Measurements from ENCODE around the gene WFS1.

WFS1 gene

DNA sequence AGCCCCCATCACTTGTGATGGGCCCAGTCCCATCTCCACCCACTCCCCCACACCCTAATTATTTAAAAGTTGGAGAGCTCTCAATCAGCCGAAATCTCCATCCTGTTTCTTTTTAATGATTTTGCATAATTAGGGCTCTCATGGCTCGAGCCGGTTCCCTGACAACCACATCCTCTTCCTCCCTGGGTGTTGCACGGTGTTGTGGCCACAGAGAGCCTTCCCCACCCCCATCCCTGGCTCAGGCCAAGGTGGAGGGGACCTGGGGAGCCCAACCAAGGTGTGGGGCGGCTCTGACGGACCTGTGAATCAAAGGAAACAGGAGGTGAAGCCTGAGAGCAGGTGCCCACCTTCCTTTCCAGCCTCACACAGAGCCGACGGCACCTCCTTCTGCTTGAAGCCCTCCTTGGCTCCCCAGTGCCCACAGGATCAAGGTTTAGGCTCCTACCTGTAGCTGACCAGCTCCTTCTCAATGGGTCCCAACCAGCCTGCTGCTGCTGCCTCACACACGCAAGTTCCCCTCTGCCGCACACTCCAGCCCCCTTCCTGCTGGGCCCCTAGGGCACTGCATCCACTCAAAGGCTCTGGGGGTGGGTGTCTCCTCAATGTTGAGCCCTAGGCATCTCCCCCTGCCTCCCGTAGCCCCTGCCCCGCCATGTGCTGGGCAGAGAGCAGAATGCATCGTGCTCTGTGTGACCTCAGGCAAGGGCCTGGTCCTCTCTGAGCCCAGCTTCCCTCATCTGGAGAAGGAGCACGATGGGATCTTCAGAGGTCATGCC lies 68.7 kb downstream of the WFS1 start:
- Histone ChIP-seq H3K9ac (ENCODE audit: low read depth, low read length) (no peak overlapping the region), H3K36me3 (ENCODE audit: insufficient read depth, low read length) (no peaks in the 10 kb centered on the region), H3K4me3 (ENCODE audit: low read length) (no peak overlapping the region), H3K4me1 (ENCODE audit: insufficient read depth, low read length) (peaks cover 9% of the 10 kb centered on the region), H3K27me3 (ENCODE audit: insufficient read depth, low read length) (no peaks in the 10 kb centered on the region), H3K9me3 (ENCODE audit: insufficient read depth, low read depth, low read length) (peaks cover 6% of the 10 kb centered on the region; the same call in 1 of the 2 replicates), H3K27ac (ENCODE audit: low read depth, low read length) (no peak overlapping the region)
- WGBS, result 70% methylated on average over 14 of the region's 14 CpGs

DNA sequence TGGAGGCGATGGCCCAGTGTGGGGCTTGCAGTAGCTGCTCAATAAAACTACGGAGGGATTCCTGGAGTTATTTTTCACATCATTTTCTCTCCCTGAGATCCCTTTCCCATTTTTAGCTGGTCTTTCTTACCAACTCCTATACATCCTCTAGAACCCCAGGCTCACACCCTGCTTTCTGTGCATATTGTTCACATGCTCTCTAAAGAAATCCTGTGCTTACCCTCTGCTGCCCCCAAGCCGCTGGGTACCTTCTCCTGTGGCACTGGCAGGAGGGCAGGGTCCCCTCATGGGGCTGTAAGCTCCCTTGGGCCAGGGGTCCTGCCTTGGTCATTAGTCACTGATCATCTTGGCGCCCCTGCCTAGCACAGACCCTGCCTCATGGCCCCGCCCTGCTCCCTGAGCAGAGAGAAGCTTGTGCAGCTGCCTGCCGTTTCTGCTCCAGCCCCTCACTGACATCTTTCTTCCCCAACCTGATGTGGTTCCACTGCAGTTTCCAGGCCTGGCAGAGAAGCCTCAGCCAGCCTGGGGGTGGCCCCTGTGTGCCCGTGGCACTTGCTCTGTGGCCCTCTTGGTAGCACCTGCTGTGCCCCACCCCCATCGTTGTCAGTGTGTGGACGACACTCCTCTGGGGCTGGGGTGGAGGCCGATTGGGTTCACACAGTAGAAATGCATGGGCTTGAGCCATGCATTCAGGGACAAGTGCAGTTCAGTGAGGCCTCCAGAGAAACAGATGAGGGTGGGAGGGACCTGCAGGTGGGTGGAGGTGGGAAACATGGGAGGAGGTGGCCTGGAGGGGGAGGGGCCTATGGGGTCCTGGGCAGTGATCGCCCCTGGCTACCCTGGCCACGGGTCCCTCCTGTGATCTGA lies 69.5 kb downstream of the WFS1 start:
- peaks cover 9% of the 10 kb centered on the region for H3K4me1 ChIP-seq (ENCODE audit: insufficient read depth, low read length)
- no peak overlapping the region for H3K9ac ChIP-seq (ENCODE audit: low read depth, low read length)

DNA sequence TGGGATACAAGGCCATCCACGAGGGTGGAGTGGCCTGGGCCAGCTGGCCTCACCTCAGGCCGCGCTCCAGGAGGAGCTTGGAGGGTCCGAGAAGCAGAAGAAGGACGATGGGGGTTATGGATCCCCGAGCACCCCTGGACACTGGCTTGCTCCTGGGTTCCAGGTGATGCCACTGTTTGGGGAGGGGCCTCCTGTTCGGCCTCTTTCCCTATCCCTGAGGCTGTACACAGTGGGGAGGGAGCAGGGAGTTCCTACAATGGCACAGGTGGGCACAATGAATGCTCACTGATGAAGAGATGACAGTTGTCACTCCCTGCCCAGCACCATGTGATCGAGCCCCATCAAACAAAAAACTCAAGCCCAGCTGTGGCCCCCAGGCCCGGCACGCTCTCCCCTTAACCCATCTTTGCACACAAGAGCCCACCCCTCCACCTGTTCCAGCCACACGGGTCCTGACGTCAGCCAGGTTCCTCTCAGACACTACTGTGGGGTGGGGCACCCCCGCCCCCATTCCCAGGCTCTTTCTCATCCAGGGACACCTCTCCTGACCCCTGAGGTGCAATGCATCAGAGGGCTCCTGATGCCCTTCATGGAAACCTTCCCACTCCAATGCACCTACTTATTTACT lies 70.3 kb downstream of the WFS1 start:
- H3K27me3 ChIP-seq (ENCODE audit: insufficient read depth, low read length), result no peaks in the 10 kb centered on the region
- H3K27ac ChIP-seq (ENCODE audit: low read depth, low read length), result no peak overlapping the region
- 88% methylated on average over 13 of the region's 13 CpGs for WGBS
- H3K9me3 ChIP-seq (ENCODE audit: insufficient read depth, low read depth, low read length), result no peaks in the 10 kb centered on the region
- H3K36me3 ChIP-seq (ENCODE audit: insufficient read depth, low read length), result no peaks in the 10 kb centered on the region
- H3K4me1 ChIP-seq (ENCODE audit: insufficient read depth, low read length), result peaks cover 9% of the 10 kb centered on the region
- H3K4me3 ChIP-seq (ENCODE audit: low read length), result no peak overlapping the region
- H3K9ac ChIP-seq (ENCODE audit: low read depth, low read length), result no peak overlapping the region

More for the DNA sequence above, 69.5 kb downstream of the WFS1 start:
- WGBS, result 79% methylated on average over 12 of the region's 12 CpGs
- no peak overlapping the region for H3K27ac ChIP-seq (ENCODE audit: low read depth, low read length)
- peaks cover 2% of the 10 kb centered on the region; the same call in 1 of the 2 replicates for H3K9me3 ChIP-seq (ENCODE audit: insufficient read depth, low read depth, low read length)
- H3K36me3 ChIP-seq (ENCODE audit: insufficient read depth, low read length), result no peaks in the 10 kb centered on the region
- H3K27me3 ChIP-seq (ENCODE audit: insufficient read depth, low read length), result no peaks in the 10 kb centered on the region
- H3K4me3 ChIP-seq (ENCODE audit: low read length), result no peak overlapping the region

- Histone ChIP-seq H3K4me3 (ENCODE audit: low read length) (no peak overlapping the region), H3K4me1 (ENCODE audit: insufficient read depth, low read length) (peaks cover 9% of the 10 kb centered on the region), H3K27me3 (ENCODE audit: insufficient read depth, low read length) (no peaks in the 10 kb centered on the region), H3K27ac (ENCODE audit: low read depth, low read length) (no peak overlapping the region), H3K9ac (ENCODE audit: low read depth, low read length) (no peak overlapping the region), H3K36me3 (ENCODE audit: insufficient read depth, low read length) (no peaks in the 10 kb centered on the region), H3K9me3 (ENCODE audit: insufficient read depth, low read depth, low read length) (no peaks in the 10 kb centered on the region)
- WGBS, result 72% methylated on average over 9 of the region's 9 CpGs
These were observed 70.9 kb downstream of the WFS1 start for GRCh38 chr4:6340446-6341015.

- Histone ChIP-seq H3K27me3 (ENCODE audit: insufficient read depth, low read length) (no peaks in the 10 kb centered on the region), H3K4me3 (ENCODE audit: low read length) (no peak overlapping the region), H3K9ac (ENCODE audit: low read depth, low read length) (no peak overlapping the region), H3K9me3 (ENCODE audit: insufficient read depth, low read depth, low read length) (no peaks in the 10 kb centered on the region), H3K4me1 (ENCODE audit: insufficient read depth, low read length) (peaks cover 9% of the 10 kb centered on the region), H3K27ac (ENCODE audit: low read depth, low read length) (no peak overlapping the region), H3K36me3 (ENCODE audit: insufficient read depth, low read length) (no peaks in the 10 kb centered on the region)
- 93% methylated on average over 5 of the region's 6 CpGs for WGBS
These were observed 72.0 kb downstream of the WFS1 start for GRCh38 chr4:6341696-6342095.

GRCh38 chr4:6342530-6343293 lies 73.1 kb downstream of the WFS1 start:
- H3K27me3 ChIP-seq (ENCODE audit: insufficient read depth, low read length), result no peaks in the 10 kb centered on the region
- WGBS, result 95% methylated on average over 23 of the region's 23 CpGs
- H3K4me1 ChIP-seq (ENCODE audit: insufficient read depth, low read length), result peaks cover 4% of the 10 kb centered on the region
- no peaks in the 10 kb centered on the region for H3K9me3 ChIP-seq (ENCODE audit: insufficient read depth, low read depth, low read length)
- no peak overlapping the region for H3K27ac ChIP-seq (ENCODE audit: low read depth, low read length)
- H3K36me3 ChIP-seq (ENCODE audit: insufficient read depth, low read length), result no peaks in the 10 kb centered on the region
- no peak overlapping the region for H3K4me3 ChIP-seq (ENCODE audit: low read length)
- no peak overlapping the region for H3K9ac ChIP-seq (ENCODE audit: low read depth, low read length)

DNA sequence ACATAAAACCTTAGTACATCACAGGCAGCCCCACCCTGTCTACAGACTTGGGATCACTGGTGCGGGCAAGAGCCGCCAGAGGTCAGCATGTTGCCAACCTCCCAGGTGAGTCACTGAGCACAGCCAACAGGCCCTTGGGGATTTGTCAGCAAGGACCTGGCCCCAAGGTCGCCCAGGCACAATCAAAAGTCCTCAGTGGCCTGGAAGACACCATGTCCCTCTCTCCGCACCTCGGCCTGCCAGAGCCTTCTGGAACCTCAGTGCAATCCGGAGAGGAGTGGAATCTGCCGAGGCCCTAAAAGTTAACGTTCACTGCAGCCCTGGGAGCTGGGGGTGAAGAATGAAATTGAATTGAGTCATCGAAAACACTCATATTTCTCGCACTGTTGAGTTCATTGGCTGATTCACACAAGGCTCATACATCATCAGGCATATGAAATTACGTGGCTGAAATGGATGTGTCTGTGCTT lies 74.3 kb downstream of the WFS1 start:
- Histone ChIP-seq H3K27ac (ENCODE audit: low read depth, low read length) (no peak overlapping the region), H3K27me3 (ENCODE audit: insufficient read depth, low read length) (no peaks in the 10 kb centered on the region), H3K4me3 (ENCODE audit: low read length) (no peak overlapping the region)

DNA sequence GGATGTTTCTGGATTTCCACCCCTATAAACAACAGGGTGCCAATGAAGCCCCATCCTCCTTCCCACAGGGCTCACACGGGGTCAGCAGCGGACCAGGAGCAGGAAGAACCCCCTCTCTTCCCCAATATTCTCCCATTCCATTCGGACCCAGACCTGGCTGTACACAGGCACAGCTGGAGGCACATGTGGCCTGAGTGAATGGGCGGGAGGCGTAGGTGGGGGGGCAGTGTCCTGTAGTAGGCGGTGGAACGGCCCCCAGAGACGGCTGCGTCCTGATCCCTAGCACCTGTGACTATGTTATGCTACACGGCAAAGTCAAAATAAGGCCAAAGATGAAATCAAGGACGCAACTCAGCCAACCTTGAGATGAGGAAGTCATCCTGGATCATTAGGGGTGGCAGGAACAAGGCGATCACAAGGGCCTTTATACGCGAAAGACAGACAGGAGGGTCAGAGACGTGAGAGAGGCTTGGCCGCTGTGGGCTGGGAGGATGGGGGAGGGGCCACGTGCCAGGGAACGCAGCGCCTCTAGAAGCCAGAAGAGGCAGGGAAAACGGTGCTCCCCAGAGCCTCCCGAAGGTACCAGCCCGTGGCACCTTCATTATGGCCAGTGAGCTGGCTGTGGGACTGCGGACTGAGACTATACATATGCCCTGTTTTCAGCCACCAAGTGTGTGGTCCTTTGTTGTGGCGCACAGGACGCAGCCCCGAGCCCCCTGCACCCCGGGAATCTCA lies 75.6 kb downstream of the WFS1 start:
- Histone ChIP-seq H3K27ac (ENCODE audit: low read depth, low read length) (no peak overlapping the region), H3K4me1 (ENCODE audit: insufficient read depth, low read length) (no peaks in the 10 kb centered on the region), H3K27me3 (ENCODE audit: insufficient read depth, low read length) (no peaks in the 10 kb centered on the region), H3K9me3 (ENCODE audit: insufficient read depth, low read depth, low read length) (no peaks in the 10 kb centered on the region), H3K36me3 (ENCODE audit: insufficient read depth, low read length) (no peaks in the 10 kb centered on the region), H3K4me3 (ENCODE audit: low read length) (no peak overlapping the region), H3K9ac (ENCODE audit: low read depth, low read length) (no peak overlapping the region)
- WGBS, result 81% methylated on average over 27 of the region's 27 CpGs

More for the DNA sequence above, 74.3 kb downstream of the WFS1 start:
- H3K36me3 ChIP-seq (ENCODE audit: insufficient read depth, low read length), result no peaks in the 10 kb centered on the region
- 86% methylated on average over 11 of the region's 11 CpGs for WGBS
- no peaks in the 10 kb centered on the region for H3K4me1 ChIP-seq (ENCODE audit: insufficient read depth, low read length)
- no peaks in the 10 kb centered on the region for H3K9me3 ChIP-seq (ENCODE audit: insufficient read depth, low read depth, low read length)
- no peak overlapping the region for H3K9ac ChIP-seq (ENCODE audit: low read depth, low read length)

DNA sequence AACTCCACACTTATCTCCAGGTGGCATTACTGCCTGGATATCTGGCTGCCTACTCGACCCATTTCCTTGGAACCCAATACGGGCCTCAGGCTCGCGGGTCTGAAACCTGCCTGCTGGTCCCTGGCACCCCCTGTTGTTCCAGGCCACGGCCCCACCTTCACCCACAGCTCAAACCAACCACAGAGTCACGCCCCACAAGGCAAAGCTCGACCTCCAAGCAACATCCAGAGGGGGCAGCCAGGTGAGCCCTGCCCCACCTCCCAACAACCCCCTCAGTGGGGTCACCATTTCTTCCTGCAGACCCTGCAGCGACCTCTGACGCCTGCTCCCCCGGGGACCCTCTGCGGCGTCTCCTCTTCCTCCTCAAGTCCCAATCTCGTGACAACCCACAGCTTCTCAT lies 76.2 kb downstream of the WFS1 start:
- 88% methylated on average over 13 of the region's 13 CpGs for WGBS
- H3K4me3 ChIP-seq (ENCODE audit: low read length), result no peak overlapping the region
- no peaks in the 10 kb centered on the region for H3K4me1 ChIP-seq (ENCODE audit: insufficient read depth, low read length)
- no peaks in the 10 kb centered on the region for H3K27me3 ChIP-seq (ENCODE audit: insufficient read depth, low read length)
- no peaks in the 10 kb centered on the region for H3K36me3 ChIP-seq (ENCODE audit: insufficient read depth, low read length)
- no peak overlapping the region for H3K9ac ChIP-seq (ENCODE audit: low read depth, low read length)
- no peak overlapping the region for H3K27ac ChIP-seq (ENCODE audit: low read depth, low read length)
- no peaks in the 10 kb centered on the region for H3K9me3 ChIP-seq (ENCODE audit: insufficient read depth, low read depth, low read length)
